Measurements from ENCODE around the gene C1orf116.

DNA sequence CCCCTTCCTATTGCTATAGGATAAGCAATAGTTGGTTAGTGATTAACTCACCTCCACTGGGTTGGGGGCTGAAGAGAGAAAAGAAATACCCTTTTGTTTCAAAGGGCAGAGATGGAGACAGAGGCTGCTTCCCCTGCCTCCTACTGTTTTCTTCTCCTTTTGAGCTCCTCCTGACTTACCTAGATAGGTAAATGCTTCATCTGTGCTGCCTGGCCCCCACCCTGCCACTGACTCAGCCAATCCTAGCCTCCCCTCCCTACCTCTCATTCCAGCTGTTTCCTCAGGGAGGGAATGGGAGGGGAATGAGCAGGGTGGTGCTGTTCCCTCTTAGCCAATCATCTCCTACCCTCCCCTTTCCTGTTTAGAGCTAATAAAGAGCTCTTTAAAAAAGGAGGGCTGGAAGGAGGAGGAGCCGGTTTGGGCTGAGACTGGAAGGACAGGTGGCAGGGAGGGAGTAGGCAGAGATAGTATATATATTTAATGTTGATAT is at the start of gene C1orf116:
- no peak for TF ChIP-seq CTCF (optimal IDR thresholded peaks at IDR 0.05 in 1 of 3, IDR thresholded peaks at IDR 0.05 in 1 of 3, conservative IDR thresholded peaks at IDR 0.05 in 1 of 3; ENCODE audit: extremely low read depth in 1 of 3, insufficient read depth in 2 of 3, low read length in 3 of 3)
- no peak for TF ChIP-seq EZH2 (IDR thresholded peaks at IDR 0.05; ENCODE audit: low read length)
